Epithelial cell of proximal tubule (primary cell): ENCODE results near the gene CHN2. TPM values are rescaled to one million over a fixed set of nuclear protein-coding genes. Genes with fewer than 3 reads are reported as not detected.

Experiments used
- DNase-seq: peaks from one replicate; pipeline ENCODE4 v3.0.0-alpha.2; 2011; ENCODE audit warnings: low read depth
- H3K4me3 ChIP-seq: 2 replicates; pipeline ENCODE4 v1.5.1; 2011; ENCODE audit warnings: low read depth, mild to moderate bottlenecking, low read length
- total RNA-seq: library from RNA; depleted of rRNA; stranded (reverse); fragments of >200 nt; gene quantifications from 2 replicates; pipeline ENCODE4 v1.2.3, GENCODE V29; 2015
- TF ChIP-seq, protein P1 (sequence below): conservative IDR thresholded peaks from 2 replicates; pipeline ENCODE4 v1.5.1; 2012; ENCODE audit warnings: low read depth, mild to moderate bottlenecking, low read length

The CHN2 gene
- total RNA-seq, 1 donor from 2014 or later: 0.35 TPM

DNA sequence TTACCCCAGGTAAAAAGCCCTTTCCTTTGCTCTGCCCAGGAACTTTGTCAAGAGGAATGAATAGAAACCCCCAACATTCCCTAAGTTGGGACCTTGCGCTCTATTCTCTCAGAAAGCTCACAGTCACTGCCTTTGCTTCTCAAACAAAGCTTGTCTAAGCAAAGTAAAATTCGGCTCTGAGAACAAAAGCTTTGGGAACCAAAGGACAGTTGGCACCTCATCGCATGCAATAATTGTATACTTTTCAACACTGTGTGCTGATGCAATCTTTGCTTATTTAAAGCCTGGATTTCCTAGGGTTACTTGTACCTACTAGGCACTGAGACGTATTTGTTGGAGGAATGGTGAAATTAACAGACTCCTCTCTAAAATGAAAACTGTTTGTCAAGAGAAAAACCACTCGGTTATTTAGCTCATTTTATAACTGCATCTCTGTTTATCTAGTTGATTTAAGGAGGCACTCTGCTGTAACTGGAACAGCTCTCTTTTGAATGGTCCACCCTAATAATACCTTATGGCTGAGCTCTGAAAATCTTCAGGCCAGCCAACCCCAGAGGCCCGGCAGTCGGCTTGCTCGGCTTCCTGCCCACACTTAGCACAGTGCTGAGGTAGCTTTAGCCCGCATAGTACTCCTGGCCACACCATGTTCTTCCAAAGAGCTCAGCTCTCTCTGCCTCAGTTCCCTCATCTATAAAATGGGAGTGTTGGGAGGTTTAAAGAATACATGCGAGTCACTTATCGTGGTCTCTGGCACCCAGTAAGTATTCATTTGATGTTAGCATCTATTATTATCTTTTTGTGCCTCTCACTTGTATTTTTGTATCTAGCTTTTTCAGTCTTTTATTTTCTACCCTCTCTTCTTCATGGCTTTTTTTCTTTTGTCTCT is 288.9 kb downstream of the CHN2 start:
- H3K4me3 ChIP-seq: no peak overlapping the region
- DNase-seq: no peak
- TF ChIP-seq, protein P1, sequence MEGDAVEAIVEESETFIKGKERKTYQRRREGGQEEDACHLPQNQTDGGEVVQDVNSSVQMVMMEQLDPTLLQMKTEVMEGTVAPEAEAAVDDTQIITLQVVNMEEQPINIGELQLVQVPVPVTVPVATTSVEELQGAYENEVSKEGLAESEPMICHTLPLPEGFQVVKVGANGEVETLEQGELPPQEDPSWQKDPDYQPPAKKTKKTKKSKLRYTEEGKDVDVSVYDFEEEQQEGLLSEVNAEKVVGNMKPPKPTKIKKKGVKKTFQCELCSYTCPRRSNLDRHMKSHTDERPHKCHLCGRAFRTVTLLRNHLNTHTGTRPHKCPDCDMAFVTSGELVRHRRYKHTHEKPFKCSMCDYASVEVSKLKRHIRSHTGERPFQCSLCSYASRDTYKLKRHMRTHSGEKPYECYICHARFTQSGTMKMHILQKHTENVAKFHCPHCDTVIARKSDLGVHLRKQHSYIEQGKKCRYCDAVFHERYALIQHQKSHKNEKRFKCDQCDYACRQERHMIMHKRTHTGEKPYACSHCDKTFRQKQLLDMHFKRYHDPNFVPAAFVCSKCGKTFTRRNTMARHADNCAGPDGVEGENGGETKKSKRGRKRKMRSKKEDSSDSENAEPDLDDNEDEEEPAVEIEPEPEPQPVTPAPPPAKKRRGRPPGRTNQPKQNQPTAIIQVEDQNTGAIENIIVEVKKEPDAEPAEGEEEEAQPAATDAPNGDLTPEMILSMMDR: no peak

DNA sequence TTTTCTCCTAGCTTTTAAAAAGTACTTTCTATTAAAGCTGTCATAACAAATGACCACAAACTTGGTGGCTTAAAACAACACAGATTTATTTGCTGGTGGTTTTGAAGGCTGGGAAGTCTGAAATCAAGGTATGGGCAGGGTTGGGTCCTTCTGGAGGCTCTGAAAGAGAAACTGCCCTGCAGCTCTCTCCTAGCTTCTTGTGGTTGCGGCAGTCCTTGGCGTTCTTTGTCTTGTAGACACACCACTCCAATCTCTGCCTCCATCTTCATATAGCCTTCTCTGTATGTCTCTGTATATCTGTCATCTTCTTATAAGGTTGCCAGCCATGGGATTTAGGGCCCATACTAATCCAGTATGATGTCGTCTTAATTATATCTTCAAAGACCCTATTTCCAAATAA is 289.7 kb downstream of the CHN2 start:
- H3K4me3 ChIP-seq: no peak overlapping the region
- DNase-seq: no peak
- TF ChIP-seq, protein P1: no peak

GRCh38 chr7:29485339-29486190 is 291.0 kb downstream of the CHN2 start:
- DNase-seq: no peak
- H3K4me3 ChIP-seq: no peak overlapping the region
- TF ChIP-seq, protein P1: no peak

- DNase-seq: no peak
- H3K4me3 ChIP-seq: no peak overlapping the region
- TF ChIP-seq, protein P1: no peak
These were observed 291.7 kb downstream of the CHN2 start for GRCh38 chr7:29486191-29486700.

GRCh38 chr7:29487424-29487823 is 292.8 kb downstream of the CHN2 start:
- DNase-seq: no peak
- TF ChIP-seq, protein P1: no peak
- H3K4me3 ChIP-seq: no peak overlapping the region

DNA sequence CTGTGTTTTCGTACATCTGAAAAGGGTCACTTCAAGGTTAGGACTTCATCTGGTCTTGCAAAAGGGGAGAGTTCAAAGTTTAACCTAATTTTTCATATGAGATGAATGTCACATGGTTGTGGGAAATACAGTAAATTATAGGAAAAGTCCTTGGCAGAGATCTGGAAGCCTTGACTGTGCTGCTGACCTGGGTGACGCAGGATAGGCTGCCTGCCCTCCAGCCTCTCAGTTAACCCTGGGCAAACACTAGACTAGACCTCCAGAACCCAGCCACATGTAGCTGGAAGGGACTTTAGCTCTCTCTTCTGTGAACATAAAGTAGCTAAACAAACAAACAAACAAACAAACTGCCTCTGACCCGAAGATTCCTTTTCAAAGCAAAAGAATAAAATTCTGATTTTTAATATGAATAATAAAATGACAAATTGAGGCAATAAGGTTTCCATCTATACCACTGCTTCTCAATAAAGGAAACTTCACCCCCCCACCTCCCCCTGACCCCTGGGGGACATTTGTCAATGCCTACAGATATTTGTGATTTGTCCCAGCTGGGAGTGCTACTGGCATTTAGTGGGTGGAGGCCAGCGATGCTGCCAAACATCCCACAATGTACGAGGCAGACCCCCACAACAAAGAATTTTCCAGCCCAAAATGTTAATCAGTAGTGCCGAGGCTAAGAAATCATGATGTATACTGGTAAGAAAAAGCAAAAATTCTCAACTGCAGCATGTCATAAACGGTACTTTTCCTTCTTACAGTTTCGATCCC is 293.8 kb downstream of the CHN2 start:
- TF ChIP-seq, protein P1: no peak
- no peak overlapping the region for H3K4me3 ChIP-seq
- DNase-seq: no peak
